Stomach (tissue), 9 donors: ENCODE results near the gene IAH1. TPM values are rescaled to one million over a fixed set of nuclear protein-coding genes. Genes with fewer than 3 reads are reported as not detected.

Source experiments
- DNase-seq, 2 donors: peaks; one replicate each; pipeline versions ENCODE4 v3.0.0 to v3.0.0-alpha.2; 2013 to 2019
- H3K27ac ChIP-seq, 5 donors: fragments of 200-600 bp in 4 of 5; sonication (generic) in 4 of 5; one replicate each; pipeline ENCODE4 v1.5.1; 2013 to 2019; ENCODE audit warnings: mild to moderate bottlenecking in 1 of 5, moderate library complexity in 1 of 5
- H3K27me3 ChIP-seq, 3 donors: fragments of 200-600 bp; sonication (generic); one replicate each; pipeline ENCODE4 v1.5.1; 2017 to 2019; ENCODE audit warnings: mixed run types in 1 of 3
- H3K36me3 ChIP-seq, 4 donors: fragments of 200-600 bp; sonication (generic); 1 replicate in 3 of 4; 2 replicates in 1 of 4; pipeline ENCODE4 v1.5.1; 2016 to 2019
- H3K4me1 ChIP-seq, 4 donors: fragments of 200-600 bp; sonication (generic); one replicate each; pipeline ENCODE4 v1.5.1; 2016 to 2019
- H3K4me3 ChIP-seq, 4 donors: fragments of 200-600 bp; sonication (generic) in 3 of 4; one replicate each; pipeline ENCODE4 v1.5.1; 2016 to 2019; ENCODE audit warnings: mild to moderate bottlenecking in 1 of 4
- H3K9me3 ChIP-seq, 4 donors: fragments of 200-600 bp; sonication (generic); one replicate each; pipeline ENCODE4 v1.5.1; 2016 to 2019
- EP300 ChIP-seq: sonication (generic); formaldehyde crosslinking; IDR thresholded peaks from one replicate; pipeline ENCODE4 v1.6.1; 2017; ENCODE audit warnings: antibody characterized with exemption
- POLR2A ChIP-seq, 4 donors: fragments of 450-650 bp; IDR thresholded peaks; one replicate each; pipeline ENCODE4 v1.6.1; 2016; ENCODE audit warnings: antibody characterized with exemption in 4 of 4, control low read depth in 2 of 4, mild to moderate bottlenecking in 1 of 4, moderate library complexity in 1 of 4
- POLR2AphosphoS5 ChIP-seq, 3 donors: sonication (generic); formaldehyde crosslinking; IDR thresholded peaks; one replicate each; pipeline ENCODE4 v1.6.1; 2016; ENCODE audit warnings: antibody characterized with exemption in 3 of 3
- WGBS, 5 donors: extraction: QIAGEN DNeasy Blood & Tissue Kit in 3 of 5; methylation state at CpG; one replicate each; pipeline versions ENCODE4 v1.1.5 to v1.1.7; 2013 to 2018; 5-methylcytosine and 5-hydroxymethylcytosine counted together
- intact Hi-C: fragments of 100-400 bp; cut with DNase I; formaldehyde crosslinking; loops from one replicate; pipeline ENCODE4 v1.15.1; 2023; ENCODE audit warnings: low total_unique reads
- polyA plus RNA-seq, 3 donors: library from polyadenylated mRNA; stranded (reverse); fragments of 200-250 nt; gene quantifications; one replicate each; pipeline ENCODE4 v1.2.3, GENCODE V29; 2013
- total RNA-seq, 5 donors: library from RNA; depleted of rRNA; stranded (reverse); fragments of >200 nt; gene quantifications; one replicate each; pipeline versions ENCODE4 v1.1.0 to v1.2.3, GENCODE V29; 2014 to 2016
- TF ChIP-seq, protein P1 (sequence below), 7 experiments: fragments of 450-650 bp in 4 of 7; fragments of 200-600 bp in 3 of 7; sonication (generic) in 3 of 7; IDR thresholded peaks; one replicate each; pipeline ENCODE4 v1.5.1; 2016 to 2019; ENCODE audit warnings: antibody characterized with exemption in 7 of 7, control low read depth in 2 of 7, mild to moderate bottlenecking in 1 of 7
- donor health status: healthy with polysubstance abuse.
- donor health status: Bipolar disorder and iron deficiency.
- donor health status: healthy.

The IAH1 gene
- total and polyA plus RNA-seq, 8 donors, result 29.8 to 204 (median 53.5) TPM

DNA sequence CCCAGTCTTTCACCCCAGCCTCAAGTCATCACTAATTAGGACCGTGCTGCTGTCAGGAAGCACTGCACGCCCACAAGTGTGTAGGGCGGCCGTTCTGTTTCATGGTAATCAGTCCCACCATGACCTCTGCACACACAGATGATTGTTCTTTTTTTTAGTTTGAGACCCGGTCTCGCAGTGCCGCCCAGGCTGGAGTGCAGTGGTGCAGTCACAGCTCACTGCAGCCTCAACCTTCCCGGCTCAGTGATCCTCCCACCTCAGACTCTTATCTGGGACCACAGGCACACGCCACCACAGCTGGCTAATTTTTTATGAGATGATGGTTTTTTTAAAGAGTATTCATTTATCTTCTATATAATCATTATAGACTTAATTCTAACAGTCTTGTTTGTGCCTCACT lies 1.8 kb upstream of the IAH1 start:
- Histone ChIP-seq H3K27ac (no peak overlapping the region), H3K4me1 (peaks cover 22 to 37% (median 34%) of the 10 kb centered on the region in 4 donors), H3K4me3 (no peak overlapping the region), H3K9me3 (no peaks in the 10 kb centered on the region), H3K27me3 (no peaks in the 10 kb centered on the region), H3K36me3 (peaks cover 6 to 44% (median 36%) of the 10 kb centered on the region in 4 donors)
- no peak for TF ChIP-seq EP300
- TF ChIP-seq, protein P1, sequence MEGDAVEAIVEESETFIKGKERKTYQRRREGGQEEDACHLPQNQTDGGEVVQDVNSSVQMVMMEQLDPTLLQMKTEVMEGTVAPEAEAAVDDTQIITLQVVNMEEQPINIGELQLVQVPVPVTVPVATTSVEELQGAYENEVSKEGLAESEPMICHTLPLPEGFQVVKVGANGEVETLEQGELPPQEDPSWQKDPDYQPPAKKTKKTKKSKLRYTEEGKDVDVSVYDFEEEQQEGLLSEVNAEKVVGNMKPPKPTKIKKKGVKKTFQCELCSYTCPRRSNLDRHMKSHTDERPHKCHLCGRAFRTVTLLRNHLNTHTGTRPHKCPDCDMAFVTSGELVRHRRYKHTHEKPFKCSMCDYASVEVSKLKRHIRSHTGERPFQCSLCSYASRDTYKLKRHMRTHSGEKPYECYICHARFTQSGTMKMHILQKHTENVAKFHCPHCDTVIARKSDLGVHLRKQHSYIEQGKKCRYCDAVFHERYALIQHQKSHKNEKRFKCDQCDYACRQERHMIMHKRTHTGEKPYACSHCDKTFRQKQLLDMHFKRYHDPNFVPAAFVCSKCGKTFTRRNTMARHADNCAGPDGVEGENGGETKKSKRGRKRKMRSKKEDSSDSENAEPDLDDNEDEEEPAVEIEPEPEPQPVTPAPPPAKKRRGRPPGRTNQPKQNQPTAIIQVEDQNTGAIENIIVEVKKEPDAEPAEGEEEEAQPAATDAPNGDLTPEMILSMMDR (IDR thresholded peaks at IDR 0.05), result no peak
- no peak for TF ChIP-seq POLR2AphosphoS5 (IDR thresholded peaks at IDR 0.05)
- TF ChIP-seq POLR2A (IDR thresholded peaks at IDR 0.05), result no peak
- 93 to 99% (median 97%) methylated on average over 9 of the region's 9 CpGs for WGBS, 5 donors
- intact Hi-C loops, result no loop called here
- no peak for DNase-seq

DNA sequence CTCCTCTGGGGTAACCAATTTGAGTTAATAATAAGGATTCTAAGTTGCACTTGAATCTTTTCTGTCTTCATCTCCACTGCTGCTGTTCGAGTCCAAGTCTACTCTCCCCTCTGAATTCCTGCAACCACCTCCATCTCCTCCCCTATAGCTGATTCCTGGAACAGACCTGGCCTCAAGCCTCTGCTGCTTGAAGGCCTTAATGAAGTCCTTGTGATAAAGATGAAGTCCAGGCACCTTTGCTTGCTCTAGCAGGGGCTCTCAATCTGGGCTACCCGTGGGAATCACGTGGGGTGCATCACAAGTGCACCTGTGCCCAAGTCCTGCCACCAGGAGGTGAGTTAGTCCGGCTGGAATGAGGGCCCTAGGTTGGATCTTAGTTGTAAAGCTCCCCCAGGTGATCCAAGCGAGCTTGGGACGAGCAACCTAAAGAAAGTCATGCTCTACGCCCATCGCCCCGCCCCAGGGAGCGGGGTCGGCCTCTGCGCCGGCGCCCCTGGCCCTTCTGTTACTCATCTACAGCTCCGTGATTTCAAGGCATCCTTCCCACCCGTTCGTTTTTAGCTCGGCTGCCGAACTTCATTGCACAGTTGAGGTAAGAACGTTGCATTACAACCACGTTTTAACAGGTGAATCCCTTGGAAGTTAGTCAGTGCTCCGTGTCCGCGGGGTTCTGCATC lies 905 bp upstream of the IAH1 start:
- Histone ChIP-seq H3K4me3 (peak overlapping the region; percentile 66 to 87 (median 80)), H3K9me3 (no peaks in the 10 kb centered on the region), H3K27ac (peak overlapping the region; percentile 87 to 95 (median 91)), H3K36me3 (peaks cover 6 to 36% (median 28%) of the 10 kb centered on the region in 4 donors), H3K4me1 (peaks cover 22 to 45% (median 39%) of the 10 kb centered on the region in 4 donors), H3K27me3 (no peaks in the 10 kb centered on the region)
- 21 to 37% (median 22%) methylated on average over 23 to 24 of the region's 24 CpGs for whole genome bisulfite sequencing, 5 donors
- intact Hi-C loops, result no loop called here
- TF ChIP-seq, protein P1 (IDR thresholded peaks at IDR 0.05), result peak in 3 of 7 experiments; percentile 19 to 29 (median 22)
- no peak for TF ChIP-seq POLR2A (IDR thresholded peaks at IDR 0.05)
- peak; percentile 52 to 67 for DNase-seq

DNA sequence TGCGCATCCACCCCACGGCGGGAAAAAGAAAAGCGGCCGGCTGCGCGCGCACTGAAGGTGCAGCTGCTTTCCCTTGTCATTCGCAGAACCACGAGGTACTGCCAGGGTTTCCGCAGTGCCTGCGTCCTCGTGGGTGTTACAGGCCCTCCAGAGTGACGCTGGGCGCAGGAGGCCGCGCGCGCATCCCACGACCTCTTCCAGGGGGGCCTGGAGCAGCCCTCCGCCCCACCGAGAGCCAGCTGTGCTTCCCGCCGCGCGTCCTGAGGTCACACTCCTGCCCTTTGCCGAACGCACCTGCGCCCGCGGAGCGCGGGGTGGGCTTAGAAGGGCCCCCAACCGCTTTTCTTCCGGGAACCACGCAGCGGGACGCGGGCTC lies 378 bp upstream of the IAH1 start:
- DNase-seq, result peak; percentile 51 to 70
- no peaks in the 10 kb centered on the region for H3K9me3 ChIP-seq
- intact Hi-C loops, result no loop called here
- no peaks in the 10 kb centered on the region for H3K27me3 ChIP-seq
- WGBS, 5 donors, result 3 to 32% (median 4%) methylated on average over 17 to 39 of the region's 39 CpGs
- peak overlapping the region; percentile 87 to 95 (median 91) for H3K27ac ChIP-seq
- H3K4me3 ChIP-seq, result peak overlapping the region; percentile 66 to 87 (median 80)
- H3K36me3 ChIP-seq, result peaks cover 6 to 36% (median 31%) of the 10 kb centered on the region in 4 donors
- TF ChIP-seq POLR2A (IDR thresholded peaks at IDR 0.05) (no peak), EP300 (no peak), POLR2AphosphoS5 (IDR thresholded peaks at IDR 0.05) (peak in 1 of 3 donors; percentile 5)
- TF ChIP-seq, protein P1 (IDR thresholded peaks at IDR 0.05), result no peak
- H3K4me1 ChIP-seq, result peaks cover 22 to 49% (median 41%) of the 10 kb centered on the region in 4 donors

DNA sequence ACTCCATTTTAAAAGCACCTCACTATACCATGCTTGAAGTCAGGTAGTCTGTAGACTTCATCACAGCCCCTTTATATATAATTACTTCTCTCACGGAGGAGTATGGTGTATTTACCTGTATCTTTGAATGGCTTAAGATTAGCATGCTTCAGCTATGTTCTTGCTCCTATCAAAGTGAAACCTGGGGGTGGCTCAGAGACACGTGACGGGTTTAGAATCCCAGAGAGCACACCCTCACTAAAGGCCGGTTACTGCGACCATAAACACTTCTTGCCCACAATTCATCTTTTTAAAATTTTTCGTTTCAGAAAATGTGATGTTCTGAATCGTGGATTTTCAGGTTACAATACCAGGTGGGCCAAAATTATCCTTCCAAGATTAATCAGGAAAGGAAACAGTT lies 3.6 kb downstream of the IAH1 start:
- no peak overlapping the region for H3K27ac ChIP-seq
- H3K4me1 ChIP-seq, result peaks cover 22 to 52% (median 41%) of the 10 kb centered on the region in 4 donors
- H3K27me3 ChIP-seq, result no peaks in the 10 kb centered on the region
- no peak overlapping the region for H3K4me3 ChIP-seq
- H3K36me3 ChIP-seq, result peaks cover 23 to 54% (median 50%) of the 10 kb centered on the region in 4 donors
- TF ChIP-seq, protein P1 (IDR thresholded peaks at IDR 0.05), result no peak
- H3K9me3 ChIP-seq, result no peaks in the 10 kb centered on the region
- no peak for DNase-seq
- WGBS, 5 donors, result 74 to 84% (median 79%) methylated on average over 7 of the region's 7 CpGs
- intact Hi-C loops, result no loop called here
